Jurkat, Clone E6-1 (cell line): ENCODE results near the gene SEMA3A.
"Not testable (repeated sequence)": the region's sequence is repeated elsewhere in the genome, so short reads cannot be mapped to it uniquely, and the experiment has no call there.

Experiments used
- DNase-seq: peaks from one replicate; pipeline ENCODE4 v3.0.0-alpha.2; 2011; ENCODE audit warnings: low read depth, low spot score
- H3K4me3 ChIP-seq: 2 replicates; pipeline ENCODE4 v1.5.1; 2011; ENCODE audit warnings: mild to moderate bottlenecking, low read length, control low read depth, moderate library complexity

The SEMA3A gene

GRCh38 chr7:84085998-84086397 lies 108.6 kb downstream of the SEMA3A start:
- DNase-seq: no peak

GRCh38 chr7:84085147-84085546 lies 109.4 kb downstream of the SEMA3A start:
- no peak for DNase-seq
- H3K4me3 ChIP-seq: no peak overlapping the region

More at GRCh38 chr7:84085998-84086397, 108.6 kb downstream of the SEMA3A start:
- no peak overlapping the region for H3K4me3 ChIP-seq

- DNase-seq: no peak
- no peak overlapping the region for H3K4me3 ChIP-seq
These were observed 110.7 kb downstream of the SEMA3A start for GRCh38 chr7:84083846-84084245.

- H3K4me3 ChIP-seq: no peak overlapping the region
- no peak for DNase-seq
These were observed 112.5 kb downstream of the SEMA3A start for GRCh38 chr7:84081973-84082522.

DNA sequence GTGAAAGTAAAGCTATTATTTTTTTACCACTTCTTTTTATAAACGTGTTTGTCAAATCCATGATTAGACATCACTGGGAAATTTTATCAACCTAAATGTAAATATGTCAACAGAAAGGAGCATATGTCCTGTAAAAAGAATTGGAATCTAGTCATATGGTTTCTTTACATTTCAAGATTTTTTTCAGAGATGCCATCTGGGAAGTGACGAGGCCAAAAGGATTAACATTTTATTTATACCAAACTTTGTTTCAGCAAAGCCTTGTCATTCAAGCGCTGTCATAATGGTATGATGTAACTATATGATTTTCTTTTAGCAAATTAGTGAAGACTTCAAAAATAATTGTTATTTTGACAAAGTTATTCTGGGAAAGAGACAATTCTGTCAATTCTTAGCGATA lies 117.3 kb downstream of the SEMA3A start:
- no peak overlapping the region for H3K4me3 ChIP-seq
- no peak for DNase-seq

DNA sequence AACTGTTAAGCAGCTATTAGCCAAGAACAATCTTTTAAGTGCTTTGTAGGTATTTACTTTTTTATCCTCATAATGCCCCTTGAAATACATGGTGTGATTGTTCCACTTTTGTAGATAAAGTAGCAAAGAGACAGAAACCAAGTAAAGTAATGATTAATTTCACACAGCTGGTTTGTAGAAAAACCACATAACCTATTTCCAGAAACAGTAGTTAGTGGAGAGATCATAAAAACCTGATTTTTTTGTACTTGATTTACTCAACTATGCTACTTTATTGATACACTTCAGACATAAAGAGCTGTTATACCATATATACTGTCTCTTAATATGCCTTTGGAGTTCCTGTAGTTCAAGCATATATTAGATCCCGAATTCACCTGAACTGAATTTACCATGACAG lies 118.4 kb downstream of the SEMA3A start:
- H3K4me3 ChIP-seq: no peak overlapping the region
- DNase-seq: no peak

- no peak for DNase-seq
- H3K4me3 ChIP-seq: no peak overlapping the region
These were observed 121.3 kb downstream of the SEMA3A start for GRCh38 chr7:84073186-84073875.

DNA sequence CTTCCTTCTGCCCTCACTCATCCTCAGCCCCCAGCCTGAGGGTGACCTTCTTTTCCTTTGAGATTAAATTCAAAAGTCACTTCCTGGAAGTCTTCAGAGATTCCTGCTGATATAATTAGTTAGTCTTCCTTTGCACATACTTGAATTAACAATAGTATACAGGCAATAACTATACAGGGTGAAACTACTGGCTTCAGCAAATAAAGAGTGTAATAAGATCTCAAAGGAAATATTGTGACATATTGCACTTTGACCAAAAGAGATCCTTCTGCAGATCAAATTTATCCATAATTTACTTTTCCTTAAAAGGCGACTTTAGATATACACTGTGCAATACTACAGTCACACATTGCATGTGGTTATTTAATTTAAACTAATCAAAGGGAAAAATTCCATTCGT lies 123.8 kb downstream of the SEMA3A start:
- DNase-seq: no peak
- no peak overlapping the region for H3K4me3 ChIP-seq

GRCh38 chr7:84069999-84070500 lies 124.5 kb downstream of the SEMA3A start:
- H3K4me3 ChIP-seq: no peak overlapping the region
- no peak for DNase-seq

- H3K4me3 ChIP-seq: no peak overlapping the region
- DNase-seq: no peak
These were observed 125.6 kb downstream of the SEMA3A start for GRCh38 chr7:84069033-84069432.

- not testable (repeated sequence) for DNase-seq, H3K4me3 ChIP-seq
These were observed 132.1 kb downstream of the SEMA3A start for GRCh38 chr7:84062489-84062901.

DNA sequence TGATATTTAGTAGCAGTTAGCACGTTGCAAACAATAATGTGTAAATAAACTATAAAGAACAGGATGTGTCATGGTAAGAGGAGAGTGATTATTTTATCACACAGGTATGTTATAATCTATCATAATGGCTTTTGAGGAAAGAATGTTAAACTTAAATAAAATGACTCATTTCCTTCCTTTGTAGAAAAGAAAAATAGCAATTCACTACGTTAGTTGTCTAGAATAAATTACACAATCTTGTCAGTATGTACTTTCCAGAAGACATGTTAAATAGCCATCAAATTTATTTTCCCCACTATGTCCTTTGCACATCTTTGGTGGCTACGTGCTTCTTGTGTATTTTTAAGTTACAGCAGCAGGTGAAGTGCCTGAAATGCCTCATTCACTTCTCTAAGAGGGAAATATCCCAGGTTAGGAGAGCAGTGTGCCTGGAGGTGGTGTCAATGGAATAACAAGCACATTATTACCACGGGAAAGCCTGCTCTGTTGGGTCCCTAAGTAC lies 133.8 kb downstream of the SEMA3A start:
- H3K4me3 ChIP-seq: no peak overlapping the region
- DNase-seq: no peak

- no peak for DNase-seq
- no peak overlapping the region for H3K4me3 ChIP-seq
These were observed 134.6 kb downstream of the SEMA3A start for GRCh38 chr7:84060000-84060399.

DNA sequence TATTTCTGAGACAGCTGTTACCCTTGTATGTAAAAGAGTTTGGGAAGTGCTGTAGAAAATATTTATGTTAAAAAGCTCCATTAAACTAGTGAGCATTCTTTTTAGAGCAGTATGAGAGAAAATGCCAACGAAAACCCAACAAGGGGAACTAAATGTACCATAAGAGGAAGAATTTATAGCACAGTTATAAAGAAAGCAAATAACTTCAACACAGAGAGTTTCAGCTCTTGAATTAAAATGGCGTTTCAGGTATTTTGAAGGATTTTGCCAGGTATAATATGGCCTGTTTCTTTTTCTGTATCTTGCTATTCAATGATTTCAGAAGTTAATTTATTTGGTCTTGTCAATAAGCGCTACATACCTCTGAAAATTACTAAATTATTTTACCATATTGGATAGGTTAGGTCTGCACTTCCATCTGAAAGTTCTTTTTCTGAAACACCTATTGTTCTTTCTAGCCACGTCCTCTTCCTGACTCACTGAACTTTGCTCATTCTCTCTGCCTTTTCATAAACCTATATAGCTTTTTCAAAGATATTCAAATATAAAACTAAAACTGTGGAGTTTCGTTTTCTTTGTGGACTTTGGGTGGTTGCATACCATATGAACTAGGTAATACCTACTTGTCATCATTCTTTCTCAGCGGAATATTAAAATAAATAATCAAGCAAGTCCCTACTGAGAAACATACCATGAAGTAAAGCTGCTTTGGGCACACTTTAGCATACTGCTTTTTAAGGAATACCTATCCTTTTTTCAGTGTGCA lies 136.1 kb downstream of the SEMA3A start:
- no peak for DNase-seq
- no peak overlapping the region for H3K4me3 ChIP-seq

DNA sequence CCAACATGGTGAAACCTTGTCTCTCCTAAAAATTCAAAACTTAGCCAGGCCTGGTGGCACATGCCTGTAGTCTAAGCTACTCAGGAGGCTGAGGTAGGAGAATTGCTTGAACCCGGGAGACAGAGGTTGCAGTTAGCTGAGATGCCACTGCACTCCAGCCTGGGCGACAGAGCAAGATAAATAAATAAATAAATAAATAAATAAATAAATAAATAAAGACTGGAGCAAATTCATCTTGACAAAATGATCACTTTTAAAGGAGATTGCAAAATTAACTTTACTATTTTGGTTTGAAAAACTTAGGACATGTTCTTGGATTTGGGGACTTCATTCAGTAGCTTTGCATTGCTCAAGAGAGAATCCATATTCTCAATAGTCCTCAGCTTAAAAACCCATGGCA lies 137.0 kb downstream of the SEMA3A start:
- no peak for DNase-seq

DNA sequence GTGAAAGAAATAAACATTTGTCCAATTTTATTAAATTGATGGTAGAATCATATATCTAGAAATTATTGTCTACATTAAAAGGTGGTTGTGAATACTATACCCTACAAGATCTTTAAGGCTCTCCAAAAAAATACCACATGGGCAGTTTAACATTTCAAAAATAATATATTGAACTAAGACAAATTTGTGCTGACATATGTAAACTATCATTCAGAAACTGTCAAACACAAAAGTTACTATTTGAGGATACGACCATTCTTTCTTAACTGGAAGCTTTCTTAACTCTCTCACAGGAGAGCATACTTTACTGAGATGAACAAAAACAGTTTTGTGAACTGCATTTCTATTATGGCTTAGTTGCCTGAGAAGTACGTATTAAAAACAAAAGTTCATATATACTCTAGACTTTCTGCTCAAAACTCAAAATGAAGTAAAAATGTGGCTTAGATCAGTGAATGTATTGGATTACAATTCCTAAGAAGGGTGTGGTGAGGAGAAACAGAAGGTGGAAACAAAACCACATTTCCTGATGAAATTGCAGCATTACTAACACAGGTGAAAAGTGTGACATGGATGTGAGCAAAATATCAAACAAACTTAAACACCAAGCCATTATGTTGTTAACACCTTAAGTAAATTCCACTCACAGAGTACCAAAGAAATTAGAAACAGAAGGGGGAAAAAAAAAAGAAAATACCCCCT lies 138.5 kb downstream of the SEMA3A start:
- DNase-seq: no peak
- no peak overlapping the region for H3K4me3 ChIP-seq

More for the DNA sequence above, 137.0 kb downstream of the SEMA3A start:
- no peak overlapping the region for H3K4me3 ChIP-seq

GRCh38 chr7:84055199-84055598 lies 139.4 kb downstream of the SEMA3A start:
- not testable (repeated sequence) for H3K4me3 ChIP-seq, DNase-seq

- no peak for DNase-seq
- no peak overlapping the region for H3K4me3 ChIP-seq
These were observed 145.3 kb downstream of the SEMA3A start for GRCh38 chr7:84049071-84049836.

- no peak overlapping the region for H3K4me3 ChIP-seq
- no peak for DNase-seq
These were observed 147.5 kb downstream of the SEMA3A start for GRCh38 chr7:84047085-84047484.
